Body of pancreas (tissue), 4 donors: ENCODE measurements around the gene GARNL3.

Source experiments
- CTCF ChIP-seq, 7 experiments: fragments of 450-650 bp in 4 of 7; fragments of 200-600 bp in 3 of 7; sonication (generic) in 3 of 7; IDR thresholded peaks; one replicate each; pipeline ENCODE4 v1.5.1; 2016 to 2019; ENCODE audit warnings: antibody characterized with exemption in 7 of 7
- POLR2A ChIP-seq, 3 donors: fragments of 450-650 bp; IDR thresholded peaks; one replicate each; pipeline ENCODE4 v1.6.1; 2016; ENCODE audit warnings: antibody characterized with exemption in 3 of 3, mild to moderate bottlenecking in 2 of 3

GRCh38 chr9:127423476-127423933, 158.9 kb downstream of the GARNL3 start:
- TF ChIP-seq CTCF (IDR thresholded peaks at IDR 0.05): no peak
- TF ChIP-seq POLR2A (IDR thresholded peaks at IDR 0.05): no peak
